ENCODE measurements around the gene RHOB.
A peak's percentile ranks its signal among the peaks of the same experiment; 100 is the strongest.

RHOB gene

GRCh38 chr2:20419752-20420151 is 27.1 kb upstream of the RHOB start:
- Mint-ChIP-seq H3K4me1 (peaks cover 39% of the 10 kb centered on the region), H3K4me3 (peak overlapping the region; percentile 3), H3K9me3 (peaks cover 3% of the 10 kb centered on the region), H3K27ac (no peak overlapping the region), H3K27me3 (ENCODE audit: low read depth, poor library complexity) (peaks cover 20% of the 10 kb centered on the region), H3K36me3 (ENCODE audit: low read depth) (no peaks in the 10 kb centered on the region)
- DNase-seq = no peak
- TF ChIP-seq CTCF (IDR thresholded peaks at IDR 0.05) = no peak

GRCh38 chr2:20421336-20421987 is 25.4 kb upstream of the RHOB start:
- H3K4me1 Mint-ChIP-seq = peaks cover 48% of the 10 kb centered on the region
- no peak for DNase-seq
- no peak overlapping the region for H3K4me3 Mint-ChIP-seq
- H3K27me3 Mint-ChIP-seq (ENCODE audit: low read depth, poor library complexity) = peaks cover 11% of the 10 kb centered on the region
- TF ChIP-seq CTCF (IDR thresholded peaks at IDR 0.05) = no peak
- no peaks in the 10 kb centered on the region for H3K9me3 Mint-ChIP-seq
- no peak overlapping the region for H3K27ac Mint-ChIP-seq
- H3K36me3 Mint-ChIP-seq (ENCODE audit: low read depth) = no peaks in the 10 kb centered on the region

- DNase-seq = no peak
- Mint-ChIP-seq H3K27ac (no peak overlapping the region), H3K27me3 (ENCODE audit: low read depth, poor library complexity) (peaks cover 11% of the 10 kb centered on the region), H3K4me1 (peaks cover 48% of the 10 kb centered on the region), H3K36me3 (ENCODE audit: low read depth) (no peaks in the 10 kb centered on the region), H3K9me3 (no peaks in the 10 kb centered on the region), H3K4me3 (no peak overlapping the region)
- no peak for TF ChIP-seq CTCF (IDR thresholded peaks at IDR 0.05)
Measured at GRCh38 chr2:20421988-20422370, 24.9 kb upstream of the RHOB start.

- Mint-ChIP-seq H3K36me3 (ENCODE audit: low read depth) (no peaks in the 10 kb centered on the region), H3K4me1 (peaks cover 48% of the 10 kb centered on the region), H3K4me3 (no peak overlapping the region), H3K27ac (no peak overlapping the region), H3K27me3 (ENCODE audit: low read depth, poor library complexity) (peaks cover 11% of the 10 kb centered on the region), H3K9me3 (no peaks in the 10 kb centered on the region)
- TF ChIP-seq CTCF (IDR thresholded peaks at IDR 0.05) = no peak
- no peak for DNase-seq
Measured at GRCh38 chr2:20422402-20423271, 24.2 kb upstream of the RHOB start.

- Mint-ChIP-seq H3K4me3 (no peak overlapping the region), H3K27ac (no peak overlapping the region), H3K27me3 (ENCODE audit: low read depth, poor library complexity) (peaks cover 11% of the 10 kb centered on the region), H3K36me3 (ENCODE audit: low read depth) (no peaks in the 10 kb centered on the region), H3K4me1 (peaks cover 46% of the 10 kb centered on the region), H3K9me3 (no peaks in the 10 kb centered on the region)
- no peak for TF ChIP-seq CTCF (IDR thresholded peaks at IDR 0.05)
- DNase-seq = no peak
Measured at GRCh38 chr2:20423359-20423758, 23.5 kb upstream of the RHOB start.
